Keratinocyte (primary cell): ENCODE results near the gene CCBE1. TPM values are rescaled to one million over a fixed set of nuclear protein-coding genes. Genes with fewer than 3 reads are reported as not detected.

Experiments
- DNase-seq: peaks from one replicate; pipeline ENCODE4 v3.0.0-alpha.2; 2011; ENCODE audit warnings: low read depth, missing footprints, low spot score
- FAIRE-seq: peaks from 2 replicates; lab custom pipeline; 2011; peaks lifted over from hg19 to GRCh38; lab: Jason Lieb, UNC
- H2AFZ ChIP-seq: 2 replicates; pipeline ENCODE4 v1.6.0; 2012; ENCODE audit warnings: low read length, control low read depth, inconsistent platforms; ENCODE audit not compliant: control insufficient read depth
- H3K27ac ChIP-seq: 2 replicates; pipeline ENCODE4 v1.5.1; 2011; ENCODE audit warnings: low read length; ENCODE audit not compliant: control insufficient read depth, insufficient read depth
- H3K27me3 ChIP-seq: 3 replicates; pipeline ENCODE4 v1.6.0; 2011; ENCODE audit warnings: low read length; ENCODE audit not compliant: control insufficient read depth, insufficient read depth; ENCODE audit errors: extremely low read depth
- H3K36me3 ChIP-seq, 2 experiments: 2 replicates in 1 of 2; 3 replicates in 1 of 2; pipeline ENCODE4 v1.5.1; 2011; ENCODE audit warnings: low read length in 2 of 2, mild to moderate bottlenecking in 1 of 2; ENCODE audit not compliant: control insufficient read depth in 2 of 2, insufficient read depth in 2 of 2; ENCODE audit errors: extremely low read depth in 1 of 2
- H3K4me1 ChIP-seq: 3 replicates; pipeline ENCODE4 v1.5.1; 2011; ENCODE audit warnings: low read length; ENCODE audit not compliant: control insufficient read depth, insufficient read depth; ENCODE audit errors: extremely low read depth
- H3K4me2 ChIP-seq: 3 replicates; pipeline ENCODE4 v1.6.0; 2011; ENCODE audit warnings: low read depth, low read length; ENCODE audit not compliant: control insufficient read depth, insufficient read depth; ENCODE audit errors: extremely low read depth
- H3K4me3 ChIP-seq, 3 experiments: fragments of 200-600 bp in 1 of 3; sonication (generic) in 1 of 3; 2 replicates in 2 of 3; 3 replicates in 1 of 3; pipeline ENCODE4 v1.5.1; 2011 to 2016; ENCODE audit warnings: low read length in 3 of 3, mild to moderate bottlenecking in 3 of 3, control low read depth in 2 of 3, inconsistent platforms in 1 of 3, low read depth in 1 of 3, mixed read lengths in 1 of 3, mixed run types in 1 of 3, moderate library complexity in 1 of 3; ENCODE audit not compliant: control insufficient read depth in 2 of 3, insufficient read depth in 2 of 3; ENCODE audit errors: extremely low read depth in 1 of 3
- H3K79me2 ChIP-seq: 2 replicates; pipeline ENCODE4 v1.6.0; 2012; ENCODE audit warnings: low read length; ENCODE audit not compliant: control insufficient read depth, insufficient read depth
- H3K9ac ChIP-seq: 3 replicates; pipeline ENCODE4 v1.6.0; 2011; ENCODE audit warnings: low read length; ENCODE audit not compliant: control insufficient read depth, insufficient read depth; ENCODE audit errors: extremely low read depth
- H3K9me1 ChIP-seq: 3 replicates; pipeline ENCODE4 v1.6.0; 2011; ENCODE audit warnings: low read length; ENCODE audit not compliant: control insufficient read depth, insufficient read depth; ENCODE audit errors: extremely low read depth
- H3K9me3 ChIP-seq: 2 replicates; pipeline ENCODE4 v1.5.1; 2012; ENCODE audit warnings: low read depth, low read length; ENCODE audit not compliant: control insufficient read depth
- H4K20me1 ChIP-seq: 3 replicates; pipeline ENCODE4 v1.6.0; 2011; ENCODE audit warnings: low read length; ENCODE audit not compliant: control insufficient read depth, insufficient read depth; ENCODE audit errors: extremely low read depth
- EZH2 ChIP-seq: IDR thresholded peaks from one replicate; pipeline ENCODE4 v1.6.1; 2012; ENCODE audit warnings: inconsistent platforms, mild to moderate bottlenecking, low read length, moderate library complexity
- dilution Hi-C: fragments of 300-500 bp; cut with MboI; formaldehyde crosslinking; loops from one replicate; pipeline ENCODE4 v1.7.0; 2020; ENCODE audit warnings: low sequenced_read_pairs; ENCODE audit not compliant: extremely low pct_ligation_motif_present
- polyA plus RNA-seq, 5 experiments: library from polyadenylated mRNA; depleted of rRNA in 3 of 5; stranded (reverse) in 3 of 5; stranded (forward) in 1 of 5; unstranded in 1 of 5; fragments of >200 nt; gene quantifications; 1 replicate in 1 of 5; 2 replicates in 3 of 5; 3 replicates in 1 of 5; pipeline versions ENCODE4 v1.2.1 to v1.2.3, GENCODE V29; 2011 to 2012; ENCODE audit warnings: missing spikeins in 2 of 5, low read depth in 1 of 5, low replicate concordance in 1 of 5
- TF ChIP-seq, protein P1 (sequence below), 3 experiments: IDR thresholded peaks in 1 of 3; conservative IDR thresholded peaks in 1 of 3; optimal IDR thresholded peaks in 1 of 3; 2 replicates in 2 of 3; 3 replicates in 1 of 3; pipeline versions ENCODE3 to v1.5.1; 2011; ENCODE audit warnings: low read length in 3 of 3, mild to moderate bottlenecking in 3 of 3, moderate library complexity in 2 of 3, control low read depth in 1 of 3, inconsistent platforms in 1 of 3; ENCODE audit not compliant: insufficient read depth in 2 of 3; ENCODE audit errors: extremely low read depth in 1 of 3

Gene CCBE1
- polyA plus RNA-seq, 1 donor (not counting 4 experiments of a cell fraction or from before 2014, with no cell fraction given), result 20.1 TPM

DNA sequence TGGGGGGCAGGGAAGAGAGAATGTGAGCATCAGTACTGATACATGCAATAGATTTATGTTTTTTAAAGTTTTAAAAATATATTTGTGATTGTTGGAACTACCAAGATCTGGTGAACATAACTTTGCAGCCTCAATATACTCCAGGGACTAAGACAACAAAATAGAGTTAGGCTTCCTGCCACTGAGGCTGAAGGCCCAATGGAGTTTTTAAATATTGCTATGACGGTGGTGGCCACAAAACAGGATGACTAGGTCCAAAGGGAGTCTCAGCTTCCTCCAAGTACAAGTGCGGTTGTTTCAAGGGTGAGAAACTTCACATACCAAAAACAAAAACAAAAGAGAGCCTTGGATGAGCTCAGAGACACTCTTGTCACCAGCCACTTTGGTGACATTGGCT lies 72.9 kb downstream of the CCBE1 start:
- Histone ChIP-seq H2AFZ (no peak overlapping the region), H4K20me1 (no peaks in the 10 kb centered on the region), H3K4me1 (peaks cover 21% of the 10 kb centered on the region), H3K79me2 (peaks cover 2% of the 10 kb centered on the region), H3K4me2 (no peak overlapping the region), H3K9me1 (no peaks in the 10 kb centered on the region), H3K36me3 (no peaks in the 10 kb centered on the region), H3K27ac (no peak overlapping the region), H3K4me3 (no peak overlapping the region), H3K9me3 (no peaks in the 10 kb centered on the region), H3K9ac (no peak overlapping the region), H3K27me3 (no peaks in the 10 kb centered on the region)
- FAIRE-seq (no peak), DNase-seq (no peak)
- TF ChIP-seq, protein P1, sequence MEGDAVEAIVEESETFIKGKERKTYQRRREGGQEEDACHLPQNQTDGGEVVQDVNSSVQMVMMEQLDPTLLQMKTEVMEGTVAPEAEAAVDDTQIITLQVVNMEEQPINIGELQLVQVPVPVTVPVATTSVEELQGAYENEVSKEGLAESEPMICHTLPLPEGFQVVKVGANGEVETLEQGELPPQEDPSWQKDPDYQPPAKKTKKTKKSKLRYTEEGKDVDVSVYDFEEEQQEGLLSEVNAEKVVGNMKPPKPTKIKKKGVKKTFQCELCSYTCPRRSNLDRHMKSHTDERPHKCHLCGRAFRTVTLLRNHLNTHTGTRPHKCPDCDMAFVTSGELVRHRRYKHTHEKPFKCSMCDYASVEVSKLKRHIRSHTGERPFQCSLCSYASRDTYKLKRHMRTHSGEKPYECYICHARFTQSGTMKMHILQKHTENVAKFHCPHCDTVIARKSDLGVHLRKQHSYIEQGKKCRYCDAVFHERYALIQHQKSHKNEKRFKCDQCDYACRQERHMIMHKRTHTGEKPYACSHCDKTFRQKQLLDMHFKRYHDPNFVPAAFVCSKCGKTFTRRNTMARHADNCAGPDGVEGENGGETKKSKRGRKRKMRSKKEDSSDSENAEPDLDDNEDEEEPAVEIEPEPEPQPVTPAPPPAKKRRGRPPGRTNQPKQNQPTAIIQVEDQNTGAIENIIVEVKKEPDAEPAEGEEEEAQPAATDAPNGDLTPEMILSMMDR (optimal IDR thresholded peaks at IDR 0.05 in 1 of 3, IDR thresholded peaks at IDR 0.05 in 1 of 3, conservative IDR thresholded peaks at IDR 0.05 in 1 of 3; ENCODE audit: extremely low read depth in 1 of 3, insufficient read depth in 2 of 3, low read length in 3 of 3), result no peak
- TF ChIP-seq EZH2, result no peak
- dilution Hi-C loops, result no loop called here

DNA sequence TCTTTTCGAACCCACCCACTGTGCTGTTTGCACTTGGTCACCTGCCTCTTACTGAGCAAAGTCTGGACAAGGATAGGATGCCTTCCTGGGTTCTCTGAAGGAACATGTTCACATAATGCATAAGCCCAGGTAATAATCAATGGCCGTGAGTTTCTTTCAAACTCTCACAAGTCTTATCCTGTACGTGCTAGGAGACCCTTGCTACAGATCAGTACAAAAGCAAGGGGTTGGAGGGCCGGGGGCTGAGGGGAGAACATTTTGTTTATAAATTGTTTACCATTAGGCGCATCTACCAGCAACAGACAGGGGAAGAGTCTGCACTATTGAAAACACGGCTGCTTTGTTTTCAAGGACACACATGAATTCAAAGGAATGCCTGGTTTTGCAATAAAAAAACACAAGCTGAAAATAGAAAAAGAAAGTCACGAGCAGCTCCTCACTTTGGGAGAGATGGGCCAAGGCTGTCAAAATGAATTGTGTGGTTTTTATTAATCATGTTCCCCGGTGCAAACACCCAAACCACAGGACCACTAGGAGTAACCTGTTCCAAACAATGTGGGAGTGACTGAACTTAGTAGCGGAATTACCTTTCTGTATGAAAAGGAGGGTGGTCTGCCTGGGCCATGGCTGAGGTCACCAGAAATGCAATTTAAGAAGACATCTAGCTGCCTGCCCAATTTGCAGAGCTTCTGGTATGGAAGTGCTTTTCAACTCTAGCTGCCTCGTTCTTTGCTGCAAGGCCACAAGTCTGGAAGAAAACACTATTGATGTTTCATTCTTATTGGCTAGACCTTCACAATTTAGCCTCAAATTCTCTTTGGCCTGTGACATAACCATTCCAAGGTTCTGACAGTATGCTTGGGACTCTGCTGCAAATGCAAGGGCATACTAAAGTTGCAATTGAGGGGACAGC lies 73.5 kb downstream of the CCBE1 start:
- H3K36me3 ChIP-seq, result no peaks in the 10 kb centered on the region
- DNase-seq, result no peak
- H4K20me1 ChIP-seq, result no peaks in the 10 kb centered on the region
- no peak overlapping the region for H3K4me3 ChIP-seq
- H3K4me2 ChIP-seq, result no peak overlapping the region
- FAIRE-seq, result no peak
- dilution Hi-C loops, result no loop called here
- peaks cover 21% of the 10 kb centered on the region for H3K4me1 ChIP-seq
- no peaks in the 10 kb centered on the region for H3K9me3 ChIP-seq
- no peak overlapping the region for H2AFZ ChIP-seq
- no peak for TF ChIP-seq EZH2
- TF ChIP-seq, protein P1 (optimal IDR thresholded peaks at IDR 0.05 in 1 of 3, IDR thresholded peaks at IDR 0.05 in 1 of 3, conservative IDR thresholded peaks at IDR 0.05 in 1 of 3; ENCODE audit: extremely low read depth in 1 of 3, insufficient read depth in 2 of 3, low read length in 3 of 3), result no peak
- H3K27me3 ChIP-seq, result no peaks in the 10 kb centered on the region
- no peak overlapping the region for H3K9ac ChIP-seq
- H3K9me1 ChIP-seq, result no peaks in the 10 kb centered on the region
- peaks cover 2% of the 10 kb centered on the region for H3K79me2 ChIP-seq
- H3K27ac ChIP-seq, result no peak overlapping the region
